Left kidney (tissue), 2 donors: ENCODE data around the gene MS4A2. TPM values are rescaled to one million over a fixed set of nuclear protein-coding genes. Genes with fewer than 3 reads are reported as not detected.
"Not testable (repeated sequence)": the region's sequence is repeated elsewhere in the genome, so short reads cannot be mapped to it uniquely, and the experiment has no call there.

Source experiments
- DNase-seq: peaks from one replicate; pipeline ENCODE4 v3.0.0-alpha.2; 2013
- polyA plus RNA-seq: library from polyadenylated mRNA; unstranded; fragments of 120-200 nt; gene quantifications from one replicate; pipeline ENCODE4 v1.2.1, GENCODE V29; 2013; ENCODE audit not compliant: insufficient read length

The MS4A2 gene
- polyA plus RNA-seq, 1 donor: 0.07 TPM

DNA sequence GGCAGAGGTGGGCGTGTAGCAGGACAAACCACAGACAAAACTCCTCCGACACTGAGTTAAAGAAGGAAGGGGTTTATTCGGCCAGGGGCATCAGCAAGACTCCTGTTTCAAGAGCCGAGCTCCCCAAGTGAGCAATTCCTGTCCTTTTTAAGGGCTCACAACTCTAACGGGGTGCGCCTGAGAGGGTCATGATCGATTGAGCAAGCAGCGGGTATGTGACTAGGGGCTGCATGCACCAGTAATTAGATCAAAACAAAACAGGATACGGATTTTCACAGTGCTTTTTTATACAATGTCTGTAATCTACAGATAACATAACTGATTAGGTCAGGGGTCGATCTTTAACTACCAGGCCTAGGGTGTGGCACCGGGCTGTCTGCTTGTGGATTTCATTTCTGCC lies 12.9 kb downstream of the MS4A2 start:
- DNase-seq: not testable (repeated sequence)

DNA sequence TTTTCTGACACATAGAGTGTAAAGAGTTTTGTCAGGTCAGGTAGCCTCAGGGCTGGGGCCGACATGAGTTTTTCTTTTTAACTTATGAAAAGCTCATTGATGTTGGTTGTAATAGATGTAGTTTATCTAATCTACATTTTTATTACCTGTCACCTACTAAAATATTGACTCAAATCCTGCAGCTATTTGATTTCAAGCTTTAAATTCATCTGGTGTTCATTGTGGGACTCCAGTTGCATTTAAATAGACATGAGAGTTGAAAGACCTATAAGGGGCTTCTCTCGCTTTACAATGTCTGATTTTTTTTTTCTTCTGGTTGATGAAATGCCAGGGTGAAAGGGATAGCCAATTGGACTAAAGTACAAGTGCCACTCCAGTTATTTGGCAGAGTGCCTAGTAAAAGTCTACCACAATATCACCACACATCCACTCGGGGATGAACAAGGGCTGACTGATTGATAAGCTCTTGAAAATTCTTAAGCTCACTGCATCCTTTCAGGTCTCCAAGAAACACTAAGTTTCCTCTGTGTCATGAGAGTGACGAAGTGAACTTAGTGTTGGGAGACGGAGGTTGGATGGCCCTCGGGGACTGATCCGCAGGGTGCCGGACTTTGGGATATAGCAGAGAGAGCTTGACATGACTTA lies 16.1 kb downstream of the MS4A2 start:
- not testable (repeated sequence) for DNase-seq

DNA sequence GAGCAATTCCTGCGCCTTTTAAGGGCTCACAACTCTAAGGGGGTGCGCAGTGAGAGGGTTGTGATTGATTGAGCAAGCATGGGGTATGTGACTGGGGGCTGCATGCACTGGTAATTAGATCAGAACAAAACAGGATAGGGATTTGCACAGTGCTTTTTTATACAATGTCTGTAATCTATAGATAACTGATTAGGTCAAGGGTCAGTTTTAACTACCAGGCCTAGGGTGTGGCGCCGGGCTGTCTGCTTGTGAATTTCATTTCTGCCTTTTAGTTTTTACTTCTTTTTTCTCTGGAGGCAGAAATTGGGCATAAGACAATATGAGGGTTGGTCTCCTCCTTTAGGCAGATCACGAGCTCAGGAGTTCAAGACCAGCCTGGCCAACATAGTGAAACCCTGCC lies 20.2 kb downstream of the MS4A2 start:
- DNase-seq: not testable (repeated sequence)

DNA sequence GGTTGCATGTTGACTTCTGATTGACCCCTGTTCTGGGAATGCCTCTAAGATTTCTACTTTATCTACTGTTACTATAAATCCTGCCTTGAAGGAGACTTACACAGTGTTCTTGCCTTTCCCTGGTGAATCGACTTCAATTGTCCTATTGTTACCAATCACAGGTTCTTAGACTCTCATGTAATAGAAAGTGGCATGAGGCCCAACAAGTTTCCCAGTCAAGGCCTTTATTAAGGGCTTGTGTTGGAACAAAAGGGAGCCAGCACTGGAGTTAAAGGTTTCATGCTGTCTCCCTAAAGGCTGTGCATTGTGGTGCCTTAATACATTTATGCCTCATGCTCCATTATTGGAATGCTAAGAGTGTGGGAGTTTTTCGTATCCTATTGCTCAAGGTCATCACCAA lies 23.3 kb downstream of the MS4A2 start:
- DNase-seq: no peak

DNA sequence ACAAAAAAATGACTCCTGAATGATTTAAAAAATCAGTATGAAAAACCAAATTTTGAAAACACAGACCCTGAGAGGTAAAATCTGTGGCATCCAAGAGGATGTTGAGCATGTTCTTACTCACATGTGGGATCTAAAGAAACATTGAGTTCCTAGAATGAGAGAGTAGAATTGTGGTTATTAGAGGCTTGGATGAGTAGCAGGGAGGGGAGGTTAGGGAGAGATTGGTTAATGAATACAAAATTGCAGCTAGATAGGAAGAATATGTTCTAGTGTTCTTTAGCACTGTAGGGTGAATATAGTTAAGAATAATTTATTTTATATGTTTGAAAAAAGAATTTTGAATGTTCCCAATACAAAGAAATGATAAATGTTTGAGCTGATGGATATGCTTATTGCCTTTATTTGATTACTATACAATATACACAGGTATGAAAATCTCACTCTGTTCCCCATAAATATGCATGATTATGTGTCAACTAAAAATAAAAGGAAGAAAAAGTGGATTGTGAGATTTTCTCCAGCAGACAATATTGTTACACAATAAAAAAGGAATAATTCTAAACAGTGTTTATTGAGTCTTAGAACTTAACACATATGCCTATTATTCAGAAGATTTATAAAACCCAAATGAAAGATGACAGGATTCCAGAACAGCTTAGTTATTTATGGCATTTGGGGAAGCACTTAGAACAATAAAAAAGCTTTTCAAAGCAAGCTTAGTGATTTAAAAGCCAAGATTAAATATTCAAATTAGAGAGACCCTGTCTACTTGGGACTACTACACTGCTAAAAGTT lies 28.7 kb downstream of the MS4A2 start:
- DNase-seq: no peak

DNA sequence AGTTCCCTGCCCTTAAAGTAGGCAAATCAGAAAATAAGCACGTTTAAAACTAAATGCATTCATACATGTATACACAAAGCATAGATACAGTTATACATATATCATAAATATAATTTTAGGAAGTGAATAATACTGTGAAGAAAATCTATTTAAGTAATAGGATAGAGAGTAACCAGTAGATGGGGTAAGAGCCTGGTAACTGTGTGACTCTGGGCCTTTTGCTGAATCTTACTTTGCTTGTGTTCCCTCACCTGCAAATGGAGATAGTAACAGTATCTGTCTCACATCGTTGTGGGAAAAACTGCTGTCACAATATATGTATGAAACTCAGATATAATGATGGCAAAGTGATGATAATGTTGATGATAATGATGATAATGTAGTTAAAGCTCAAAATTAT lies 29.9 kb downstream of the MS4A2 start:
- no peak for DNase-seq

DNA sequence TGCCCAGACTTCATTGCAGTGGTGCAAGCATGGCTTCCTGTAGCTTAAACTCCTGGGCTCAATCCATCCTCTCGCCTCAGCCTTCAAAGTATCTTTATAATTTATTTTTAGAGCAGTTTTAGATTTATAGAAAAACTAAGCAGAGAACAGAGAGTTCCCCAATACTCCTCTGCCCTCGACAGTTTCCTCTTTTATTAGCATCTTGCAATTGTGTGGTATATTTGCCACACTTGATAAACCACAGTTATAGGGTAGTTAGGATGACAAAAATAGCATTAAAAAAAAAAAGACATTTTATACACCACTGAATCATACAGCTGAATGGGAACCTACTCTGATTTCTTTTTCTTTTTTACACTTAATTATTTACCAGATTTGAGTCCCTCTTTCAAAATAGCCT lies 31.2 kb downstream of the MS4A2 start:
- no peak for DNase-seq

DNA sequence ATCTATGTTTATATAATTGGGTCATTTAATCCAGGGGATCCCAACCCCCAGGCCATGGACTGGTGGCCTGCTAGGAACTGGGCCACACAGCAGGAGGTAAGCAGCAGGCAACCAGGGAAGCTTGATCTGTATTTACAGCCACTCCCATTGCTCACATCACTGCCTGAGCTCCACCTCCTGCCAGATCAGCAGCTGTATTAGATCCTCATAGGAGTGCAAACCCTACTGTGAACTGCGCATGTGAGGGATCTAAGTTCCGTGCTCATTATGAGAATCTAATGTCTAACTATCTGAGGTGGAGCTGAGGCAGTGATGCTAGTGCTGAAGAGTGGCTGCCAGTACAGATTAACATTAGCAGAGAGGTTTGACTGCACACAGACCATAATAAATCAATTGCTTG lies 32.8 kb downstream of the MS4A2 start:
- no peak for DNase-seq

DNA sequence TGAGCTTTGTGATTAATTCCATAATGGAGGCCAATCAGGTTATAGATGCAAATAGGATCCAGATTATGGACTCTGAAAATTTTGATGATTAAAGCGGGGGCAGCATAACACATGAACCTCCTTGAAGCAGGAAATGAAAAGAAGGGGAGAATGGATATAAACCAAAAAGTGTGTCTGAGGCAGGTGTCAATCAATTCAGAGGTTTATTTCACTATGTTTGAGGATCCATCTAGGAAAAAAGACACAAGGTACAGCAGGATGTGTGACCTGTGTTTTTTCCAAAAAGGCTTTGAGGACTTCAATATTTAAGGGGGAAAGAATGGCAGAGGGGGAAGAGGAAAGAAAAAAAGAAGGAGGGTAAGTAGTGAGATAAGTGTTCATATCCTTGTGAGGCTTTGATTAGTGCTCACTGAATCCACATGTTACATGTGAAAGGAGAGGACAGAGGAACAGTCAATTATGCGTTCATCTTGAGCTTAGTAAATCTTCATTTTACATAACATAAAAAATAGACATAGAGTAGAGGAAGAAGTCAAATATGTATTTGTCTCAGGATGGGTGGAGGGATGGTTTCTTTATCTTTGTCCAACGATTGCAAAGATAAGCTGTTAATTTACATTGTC lies 34.1 kb downstream of the MS4A2 start:
- DNase-seq: no peak

DNA sequence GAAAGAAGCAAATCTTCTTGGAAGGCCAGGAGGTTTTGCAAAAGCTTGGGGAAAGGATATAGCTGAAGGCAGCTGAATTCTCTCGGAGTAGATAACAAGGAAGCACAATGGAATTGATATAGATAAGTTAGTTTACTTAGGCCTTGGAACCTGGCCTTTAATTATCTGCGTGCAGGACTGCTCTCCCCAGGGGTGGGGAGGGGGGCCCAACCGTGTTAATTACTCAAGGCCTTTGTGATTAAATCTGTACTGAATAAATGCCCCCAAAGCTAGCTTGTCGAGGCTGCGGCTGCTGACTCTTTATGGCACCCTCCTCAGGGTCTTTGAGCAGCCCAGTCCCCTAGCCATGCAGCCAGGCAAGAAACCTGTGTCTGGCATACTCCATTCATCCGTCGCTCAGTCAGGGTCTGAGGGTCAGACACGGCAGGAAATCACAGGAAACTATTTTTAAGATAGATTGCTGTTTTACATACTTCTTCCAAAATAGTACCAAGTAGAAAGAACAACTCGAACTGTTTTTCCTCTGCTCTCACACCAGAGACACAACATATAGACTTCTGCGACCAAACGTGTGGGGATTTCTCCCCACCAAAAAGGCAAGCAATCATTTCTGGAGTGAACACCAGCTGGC lies 36.5 kb downstream of the MS4A2 start:
- no peak for DNase-seq

DNA sequence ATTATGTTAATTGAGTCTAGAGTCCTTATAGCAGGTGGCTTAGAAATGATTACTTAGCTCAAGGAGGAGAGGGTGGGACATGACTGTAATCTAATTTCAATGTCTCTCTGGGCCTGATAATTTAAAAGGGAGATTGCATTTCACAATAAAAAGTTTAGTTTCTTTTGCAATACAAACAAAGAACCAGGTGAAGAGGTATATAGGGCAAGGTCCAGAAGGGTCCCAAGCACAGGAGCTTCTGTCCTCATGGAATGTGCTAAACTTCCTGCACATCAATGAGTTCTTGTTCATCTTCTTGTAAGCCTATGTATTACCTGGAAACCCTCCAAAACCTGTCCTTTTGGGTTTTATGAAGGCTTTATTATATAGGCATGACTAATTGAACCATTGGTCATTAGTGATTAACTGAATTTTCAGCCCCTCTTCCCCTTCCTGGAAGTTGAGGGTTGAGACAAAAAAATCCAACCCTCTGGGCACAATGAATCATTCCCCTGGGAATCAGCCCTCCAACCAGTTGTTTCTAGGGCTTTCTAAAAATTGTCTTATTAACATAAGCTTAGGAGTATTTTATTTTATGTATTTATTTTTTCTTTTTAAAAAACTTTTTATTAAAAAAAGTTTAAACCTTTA lies 37.6 kb downstream of the MS4A2 start:
- no peak for DNase-seq

DNA sequence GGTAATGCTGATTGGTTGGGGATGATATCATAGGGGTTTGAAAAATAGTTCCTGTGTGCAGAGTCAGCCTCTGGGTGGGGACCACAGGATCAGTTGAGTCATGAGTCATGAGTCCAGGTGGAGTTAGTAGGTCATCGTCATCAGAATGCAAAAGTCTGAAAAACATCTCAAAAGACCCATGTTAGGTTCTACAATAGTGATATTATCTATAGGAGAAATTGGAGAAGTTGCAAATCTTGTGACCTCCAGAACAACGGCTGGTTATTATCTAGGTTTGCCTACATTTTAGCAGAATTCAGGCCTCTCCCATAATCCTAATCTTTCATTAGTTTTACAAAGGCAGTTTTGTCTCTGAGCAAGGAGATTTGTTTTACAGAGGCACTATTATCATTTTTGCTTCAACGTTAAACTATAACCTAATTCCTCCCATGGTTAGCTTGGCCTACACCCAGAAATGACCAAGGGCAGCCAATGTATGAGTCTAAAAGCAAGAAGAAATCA lies 38.9 kb downstream of the MS4A2 start:
- DNase-seq: no peak

DNA sequence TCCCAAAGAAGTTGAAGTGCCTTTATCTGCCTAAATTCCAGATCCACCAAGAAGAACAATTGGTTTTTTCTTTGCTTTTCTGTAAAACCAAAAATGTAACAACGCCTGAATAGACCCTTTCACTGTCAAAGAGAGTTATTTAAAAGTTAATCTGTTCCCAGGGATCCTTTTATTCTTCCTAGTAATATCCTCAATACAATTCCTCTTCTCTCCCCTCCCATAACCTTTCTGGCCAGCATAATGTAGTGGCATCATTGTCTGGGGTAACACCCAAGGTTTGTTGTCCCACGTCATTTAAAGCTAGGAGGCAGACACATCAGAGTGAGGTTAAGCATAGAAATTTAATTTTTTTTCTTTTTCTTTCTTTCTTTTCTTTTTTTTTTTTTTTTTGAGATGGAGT lies 39.9 kb downstream of the MS4A2 start:
- no peak for DNase-seq

DNA sequence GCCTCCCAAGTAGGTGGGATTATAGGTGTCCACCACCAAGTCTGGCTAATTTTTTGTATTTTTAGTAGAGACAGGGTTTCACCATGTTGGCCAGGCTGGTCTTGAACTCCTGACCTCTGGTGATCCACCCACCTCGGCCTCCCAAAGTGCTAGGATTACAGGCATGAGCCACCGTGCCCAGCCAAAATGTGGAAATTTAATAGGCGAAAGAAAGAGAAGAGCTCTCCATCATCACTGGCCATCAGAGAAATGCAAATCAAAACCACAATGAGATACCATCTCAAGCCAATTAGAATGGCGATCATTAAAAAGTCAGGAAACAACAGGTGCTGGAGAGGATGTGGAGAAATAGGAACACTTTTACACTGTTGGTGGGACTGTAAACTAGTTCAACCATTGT lies 40.4 kb downstream of the MS4A2 start:
- not testable (repeated sequence) for DNase-seq

DNA sequence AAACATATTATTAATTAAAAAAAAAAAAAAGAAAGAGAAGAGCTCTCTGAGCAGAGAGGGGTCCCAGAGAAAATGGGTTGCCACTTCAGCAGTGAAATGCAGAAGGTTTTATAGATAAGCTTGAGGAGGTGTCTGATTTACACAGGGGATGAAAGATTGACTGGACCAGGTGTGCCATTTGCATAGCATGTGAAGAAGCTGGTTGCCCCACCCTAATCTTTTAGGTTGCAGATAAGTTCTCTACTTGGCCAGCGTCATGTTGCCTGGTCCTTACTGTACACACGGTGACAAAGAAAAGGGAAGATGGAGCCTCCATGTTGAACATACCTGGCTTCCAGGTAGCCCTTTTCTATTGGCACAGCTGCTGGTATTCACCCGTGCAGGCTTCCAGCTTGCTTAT lies 41.4 kb downstream of the MS4A2 start:
- DNase-seq: no peak

DNA sequence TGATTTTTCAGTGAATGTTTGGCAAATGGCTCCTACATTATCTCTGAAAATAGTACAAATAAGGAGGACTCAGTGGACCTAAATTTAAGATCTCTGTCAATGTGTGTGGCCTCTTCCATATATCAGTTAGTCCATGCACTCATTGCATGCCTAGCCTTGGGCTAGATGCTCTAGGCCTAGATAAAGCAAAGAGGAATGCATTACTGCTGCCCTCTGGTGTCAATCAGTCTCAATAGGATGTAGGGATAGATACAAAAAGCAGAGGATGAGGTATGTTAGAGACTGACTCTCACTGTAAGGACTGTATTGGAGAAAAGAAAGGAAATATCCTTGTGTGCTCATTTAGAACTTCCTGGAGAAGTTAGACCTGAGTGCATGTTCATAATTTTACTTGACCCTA lies 42.0 kb downstream of the MS4A2 start:
- DNase-seq: peak; percentile 20

DNA sequence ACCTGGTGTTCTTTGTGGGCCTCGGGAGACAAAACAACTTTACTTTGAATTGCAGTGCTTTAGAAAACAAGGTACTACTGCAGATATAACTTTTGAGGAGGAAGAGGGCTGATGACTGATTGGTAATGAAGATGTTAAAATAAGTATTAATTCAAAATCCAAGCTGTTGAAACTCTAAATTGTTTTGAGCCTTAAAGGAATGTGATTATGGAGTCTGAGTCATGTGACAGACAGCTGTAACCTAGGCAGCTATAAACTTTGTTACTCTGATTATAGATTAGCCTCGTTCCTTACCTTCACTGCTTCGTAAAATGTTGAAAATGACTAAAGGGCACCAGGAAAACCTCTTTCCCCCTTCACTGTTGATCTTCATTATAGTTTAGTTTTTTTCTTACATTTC lies 43.4 kb downstream of the MS4A2 start:
- DNase-seq: no peak

DNA sequence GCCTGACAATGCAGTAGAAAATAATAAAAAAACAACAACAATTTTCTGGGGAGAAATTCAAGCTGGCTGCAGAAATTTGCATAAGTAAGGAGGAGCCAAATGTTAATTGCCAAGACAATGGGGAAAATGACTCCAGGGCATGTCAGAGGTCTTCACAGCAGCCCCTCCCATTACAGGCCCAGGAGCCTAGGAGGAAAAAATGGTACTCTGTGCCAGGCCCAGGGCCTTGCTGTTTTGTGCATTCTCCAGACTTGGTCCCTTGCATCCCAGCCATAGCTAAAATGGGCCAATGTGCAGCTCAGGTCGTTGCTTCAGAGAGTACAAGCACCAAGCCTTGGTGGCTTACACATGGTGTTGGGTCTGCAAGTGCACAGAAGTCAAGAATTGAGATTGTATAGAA lies 45.5 kb downstream of the MS4A2 start:
- no peak for DNase-seq

DNA sequence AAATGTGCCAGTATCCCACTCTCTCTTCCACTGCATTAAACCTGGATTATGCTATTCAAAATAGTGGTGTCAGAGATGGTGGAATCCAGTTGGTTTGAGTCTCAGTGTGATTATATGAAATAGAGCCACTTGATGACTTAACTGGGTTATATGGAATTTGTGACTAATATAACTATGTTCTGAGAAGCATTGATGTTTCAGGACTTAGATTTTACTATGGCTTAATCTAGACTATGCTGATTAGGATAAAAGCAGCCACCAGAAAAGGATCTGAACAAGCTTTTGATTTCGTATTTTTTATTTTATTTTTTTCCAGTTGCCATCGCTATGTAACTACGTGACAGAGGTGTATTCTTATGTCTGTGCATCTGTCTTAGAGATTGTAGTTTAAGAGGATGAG lies 55.3 kb downstream of the MS4A2 start:
- no peak for DNase-seq

DNA sequence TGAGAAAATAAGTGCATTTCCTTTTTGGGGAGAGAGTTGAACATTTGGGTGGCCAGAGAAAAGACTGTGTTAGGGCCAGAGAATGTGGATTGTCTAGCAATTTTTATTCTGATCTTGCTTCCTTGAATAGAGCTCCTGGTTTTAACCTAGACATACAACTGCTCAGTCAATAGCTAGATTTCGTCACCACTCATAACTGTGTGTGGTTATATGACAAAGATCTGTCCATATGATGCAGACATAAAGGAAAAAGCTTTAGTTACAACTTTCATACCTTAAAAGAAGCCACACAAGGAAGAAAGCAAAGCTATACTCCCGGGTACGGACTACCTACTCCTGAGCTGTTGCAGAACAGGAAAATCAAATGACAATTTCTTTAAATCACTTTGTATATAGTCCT lies 57.2 kb downstream of the MS4A2 start:
- DNase-seq: no peak
